GM20000 (cell line): ENCODE results near the gene ARGLU1.
A peak's percentile ranks its signal among the peaks of the same experiment; 100 is the strongest.

Experiments used
- DNase-seq: peaks from one replicate; pipeline ENCODE4 v3.0.0; 2012; ENCODE audit warnings: low spot score
- CTCF ChIP-seq: IDR thresholded peaks from 2 replicates; pipeline ENCODE4 v1.5.1; 2012; ENCODE audit warnings: mild to moderate bottlenecking, control low read depth; ENCODE audit errors: extremely low read depth, missing control alignments

The ARGLU1 gene

GRCh38 chr13:106561551-106562170, 6.3 kb downstream of the ARGLU1 start:
- no peak for TF ChIP-seq CTCF

GRCh38 chr13:106560821-106561220, 7.1 kb downstream of the ARGLU1 start:
- DNase-seq: no peak
- TF ChIP-seq CTCF: no peak

More at GRCh38 chr13:106561551-106562170, 6.3 kb downstream of the ARGLU1 start:
- DNase-seq: peak; percentile 60

- DNase-seq: no peak
- TF ChIP-seq CTCF: no peak
These were observed 9.4 kb downstream of the ARGLU1 start for GRCh38 chr13:106558527-106558926.

GRCh38 chr13:106555631-106556328, 12.2 kb downstream of the ARGLU1 start:
- TF ChIP-seq CTCF: no peak
- no peak for DNase-seq

GRCh38 chr13:106551751-106552150, 16.2 kb downstream of the ARGLU1 start:
- DNase-seq: no peak
- TF ChIP-seq CTCF: no peak

- no peak for DNase-seq
- no peak for TF ChIP-seq CTCF
These were observed 16.6 kb downstream of the ARGLU1 start for GRCh38 chr13:106551350-106551749.

- no peak for DNase-seq
- no peak for TF ChIP-seq CTCF
These were observed 17.3 kb downstream of the ARGLU1 start for GRCh38 chr13:106550570-106551135.
